HG03095 (cell line): ENCODE data around the gene UBAC1.
"Not testable (repeated sequence)": the region's sequence is repeated elsewhere in the genome, so short reads cannot be mapped to it uniquely, and the experiment has no call there.

Source experiments
- ATAC-seq: cut with Tn5 transposase; IDR thresholded peaks from one replicate; pipeline ENCODE4 v1.9.1; 2021; ENCODE audit warnings: moderate library complexity; ENCODE audit not compliant: unreplicated experiment

UBAC1 gene

GRCh38 chr9:135902655-135903357, 58.4 kb downstream of the UBAC1 start:
- ATAC-seq: no peak

DNA sequence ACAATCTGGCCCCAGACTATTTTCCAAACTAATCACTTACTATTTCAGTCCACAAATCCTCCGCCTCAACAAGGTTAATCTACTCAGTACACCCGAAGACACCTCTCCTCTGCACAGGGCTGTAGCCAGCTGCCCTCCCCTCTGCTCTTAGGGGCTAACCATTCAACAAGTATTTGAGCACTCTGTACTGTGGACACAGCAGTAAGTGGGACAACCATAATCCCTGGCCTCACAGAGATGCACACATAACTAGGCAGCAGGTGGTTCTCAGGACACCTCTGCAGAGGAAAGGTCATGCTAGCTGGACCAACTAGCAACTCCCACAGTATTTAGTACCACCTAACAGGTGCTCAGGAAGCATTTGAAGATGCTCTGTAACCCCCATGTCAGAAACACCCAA, 59.3 kb downstream of the UBAC1 start:
- ATAC-seq: no peak

DNA sequence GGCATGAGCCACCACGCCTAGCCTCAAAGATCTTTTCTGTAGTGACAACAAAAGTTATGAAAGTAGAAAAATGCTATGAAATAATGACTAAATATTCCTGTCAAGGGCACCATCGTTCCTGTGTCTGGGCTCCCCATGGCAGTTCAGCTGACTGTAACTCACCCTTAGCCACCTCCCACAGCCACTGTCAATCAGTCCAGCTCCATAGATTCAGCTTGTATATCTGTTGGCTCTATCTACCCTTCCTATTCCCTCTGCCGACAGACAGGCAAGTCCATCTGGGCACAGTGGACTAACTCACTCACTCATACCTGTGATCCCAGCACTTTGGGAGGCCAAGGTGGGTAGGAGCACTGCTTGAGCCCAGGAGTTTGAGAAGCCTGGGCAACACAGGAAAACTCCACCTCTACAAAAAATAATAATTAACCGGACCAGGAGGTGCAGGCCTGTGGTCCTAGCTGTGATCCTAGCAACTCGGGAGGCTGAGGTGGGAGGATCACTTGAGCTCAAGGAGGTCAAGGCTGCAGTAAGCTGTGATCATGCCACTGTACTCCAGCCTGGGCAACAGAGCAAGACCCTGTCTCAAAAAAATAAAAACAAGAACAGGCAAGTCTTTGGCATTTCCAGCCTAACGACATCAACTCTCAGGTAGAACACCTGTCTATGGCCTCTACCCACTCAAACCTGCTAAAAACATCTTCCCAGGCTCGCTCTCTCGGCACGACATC, 60.0 kb downstream of the UBAC1 start:
- ATAC-seq: no peak

GRCh38 chr9:135898634-135899407, 62.4 kb downstream of the UBAC1 start:
- no peak for ATAC-seq

GRCh38 chr9:135896626-135897025, 64.5 kb downstream of the UBAC1 start:
- no peak for ATAC-seq

DNA sequence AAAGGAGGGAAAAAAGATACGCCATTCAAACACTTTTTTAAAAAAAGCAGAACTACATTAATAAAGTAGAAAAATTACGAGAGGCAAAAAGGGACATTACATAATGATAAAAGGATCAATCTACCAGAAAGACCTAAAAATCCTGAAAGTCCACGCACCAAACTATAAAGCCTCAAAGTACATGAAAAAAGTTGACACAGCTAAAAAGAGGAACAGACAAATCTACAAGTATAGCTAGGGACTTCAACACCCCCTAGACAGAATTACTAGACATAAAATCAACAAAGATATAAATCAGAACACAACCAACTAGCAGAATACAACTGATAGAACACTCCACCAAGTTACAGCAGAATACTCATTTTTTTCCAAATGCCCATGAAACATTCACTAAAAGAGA, 65.0 kb downstream of the UBAC1 start:
- no peak for ATAC-seq

DNA sequence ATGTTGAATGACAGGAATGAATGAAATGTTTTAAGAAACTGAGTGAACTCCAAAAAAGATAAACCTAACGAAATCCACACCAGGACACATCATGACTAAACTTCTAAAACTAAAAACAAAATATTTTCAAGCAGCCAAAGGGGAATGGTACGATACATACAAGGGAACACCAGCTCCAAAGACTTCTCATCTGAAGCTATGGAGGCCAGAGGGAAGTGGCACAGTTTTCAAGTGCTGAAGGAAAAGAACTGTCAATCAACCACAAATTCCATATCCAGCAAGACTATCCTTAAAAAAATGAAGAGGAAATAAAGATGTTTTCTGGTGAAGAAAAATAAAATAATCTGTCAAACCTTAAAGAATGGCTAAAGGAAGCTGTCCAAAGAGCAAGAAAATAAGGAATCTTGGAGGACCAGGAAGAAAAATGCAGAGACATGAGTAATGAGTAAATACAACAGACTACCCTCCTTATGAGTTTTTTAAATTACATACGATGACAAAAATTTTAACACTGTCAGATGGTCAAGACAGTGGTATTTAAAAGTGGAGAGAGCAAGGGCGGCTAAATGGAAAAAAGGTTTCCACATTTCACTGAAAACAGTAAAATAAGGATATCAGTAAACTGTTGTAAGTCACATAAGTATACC, 65.8 kb downstream of the UBAC1 start:
- no peak for ATAC-seq

- ATAC-seq: no peak
Observed at GRCh38 chr9:135893104-135893503, 68.1 kb downstream of the UBAC1 start.

GRCh38 chr9:135892327-135892726, 68.8 kb downstream of the UBAC1 start:
- not testable (repeated sequence) for ATAC-seq

- no peak for ATAC-seq
Observed at GRCh38 chr9:135891027-135891631, 70.0 kb downstream of the UBAC1 start.

- ATAC-seq: no peak
Observed at GRCh38 chr9:135890190-135891026, 70.8 kb downstream of the UBAC1 start.

DNA sequence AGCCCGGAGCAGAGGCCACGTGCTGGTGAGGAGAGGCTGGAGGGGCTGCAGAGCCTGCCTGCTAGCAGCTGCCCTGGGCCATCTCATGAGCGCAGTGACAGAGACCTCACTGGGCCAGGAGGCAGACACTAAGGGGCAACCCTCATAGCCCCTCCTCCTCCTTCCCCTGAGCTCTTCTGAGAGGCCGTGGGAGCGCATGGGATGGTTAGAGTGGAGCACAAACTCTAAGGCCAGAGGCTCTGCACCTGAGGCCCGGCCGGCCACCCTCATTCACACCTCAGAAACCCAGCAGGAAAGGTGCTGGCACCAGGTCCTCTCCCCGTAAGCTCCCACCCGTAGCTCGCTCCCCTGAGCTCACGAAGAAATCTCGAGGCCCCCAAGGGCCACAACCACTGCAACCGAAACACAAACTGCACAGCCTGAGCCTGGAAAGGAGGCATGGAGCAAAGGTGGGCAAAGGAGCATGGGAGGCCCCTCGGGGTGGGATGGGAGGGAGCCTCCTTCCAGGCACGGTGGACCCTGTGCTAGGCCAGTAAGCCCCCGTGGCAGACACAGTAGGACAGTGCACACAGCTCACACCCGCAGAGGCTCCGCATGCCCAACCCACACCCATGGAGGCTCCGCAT, 71.5 kb downstream of the UBAC1 start:
- no peak for ATAC-seq

GRCh38 chr9:135888766-135889394, 72.3 kb downstream of the UBAC1 start:
- no peak for ATAC-seq

GRCh38 chr9:135888126-135888765, 72.9 kb downstream of the UBAC1 start:
- ATAC-seq: no peak

- no peak for ATAC-seq
Observed at GRCh38 chr9:135887585-135888050, 73.6 kb downstream of the UBAC1 start.

DNA sequence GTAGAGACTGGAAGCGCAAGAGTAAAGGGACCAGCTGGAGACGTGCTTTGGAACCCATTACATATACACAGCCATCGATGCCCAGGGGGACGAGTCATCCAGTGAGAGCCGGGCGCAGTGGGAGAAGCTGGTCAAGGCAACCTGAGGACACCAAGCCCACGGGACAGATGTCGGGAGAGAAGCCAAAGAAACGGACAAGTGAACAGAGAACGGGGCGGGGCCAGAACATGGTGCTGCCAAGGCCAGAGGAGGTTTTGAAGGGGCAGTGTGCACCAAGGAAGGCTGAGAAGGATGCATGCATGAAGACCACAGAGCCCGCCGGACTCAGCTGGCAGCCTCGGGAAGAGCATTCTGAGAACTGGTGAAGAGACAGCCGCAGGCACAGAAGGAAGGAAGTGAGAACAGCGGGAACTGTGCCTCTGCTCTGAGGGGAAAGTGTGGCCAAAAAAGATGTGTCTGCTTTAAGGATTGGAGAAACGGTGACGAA, 74.1 kb downstream of the UBAC1 start:
- no peak for ATAC-seq

DNA sequence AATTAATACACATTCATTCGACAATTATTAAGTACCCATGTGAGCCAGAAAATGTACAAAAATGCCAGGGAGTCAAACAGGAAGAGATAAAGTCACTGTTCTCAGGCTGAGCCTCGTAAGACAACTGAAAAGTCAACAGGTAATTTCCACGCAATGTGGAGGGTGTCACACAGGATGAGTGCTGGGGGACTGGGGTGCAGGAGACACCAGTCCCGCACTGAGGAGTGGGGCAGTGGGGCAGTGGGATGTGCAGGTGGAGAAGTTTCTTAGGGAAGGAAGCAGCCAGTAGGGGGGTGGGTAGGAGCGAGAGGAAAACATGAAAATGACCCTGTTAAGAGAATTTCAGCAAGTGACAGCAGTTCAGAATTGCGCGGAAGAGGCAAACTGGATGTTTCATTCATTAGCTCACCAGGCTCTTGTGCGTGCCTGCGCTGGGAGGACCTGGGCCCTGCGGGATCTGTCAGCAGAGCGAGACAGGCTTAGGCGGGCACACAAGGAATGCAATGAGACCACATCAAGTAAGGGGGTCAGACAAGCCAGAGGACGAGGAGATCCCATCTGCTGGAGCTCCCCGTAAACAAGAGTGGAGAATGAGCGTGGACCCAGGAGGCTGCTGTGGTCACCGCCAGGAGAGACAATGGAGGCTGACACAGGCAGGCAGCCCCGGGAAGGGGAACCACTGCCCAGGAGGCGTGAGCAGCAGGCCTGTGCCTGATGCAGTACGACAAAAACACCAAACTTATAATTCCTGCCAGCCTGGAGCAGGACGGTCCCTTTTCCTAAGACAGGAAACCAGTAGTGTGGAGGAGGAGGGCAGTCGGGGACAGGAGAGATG, 74.8 kb downstream of the UBAC1 start:
- no peak for ATAC-seq
